Stimulated activated effector memory CD8-positive, alpha-beta T cell treated with anti-CD3 and anti-CD28 coated beads, Interleukin-12 subunit alpha, Interleukin-12 subunit beta, amount 100 ng/mL, for 72 hours (primary cell): Measurements from ENCODE around the gene MFSD12.

Experiments used
- ATAC-seq: fragments of 150-1000 bp; cut with Tn5 transposase; 2 replicates; pipeline ENCODE4 v1.10.0; 2021
- DNase-seq, 2 donors: peaks; one replicate each; pipeline ENCODE4 v3.0.0; 2021 to 2022; ENCODE audit warnings: low spot score in 2 of 2
- H3K27ac Mint-ChIP-seq: one replicate; pipeline ENCODE4 v1.8.0; 2022; ENCODE audit warnings: mild to moderate bottlenecking, mixed read lengths
- H3K36me3 Mint-ChIP-seq: one replicate; pipeline ENCODE4 v1.8.0; 2022; ENCODE audit warnings: mild to moderate bottlenecking, mixed read lengths
- H3K4me1 Mint-ChIP-seq: one replicate; pipeline ENCODE4 v1.8.0; 2022; ENCODE audit warnings: mixed read lengths
- H3K4me3 Mint-ChIP-seq: one replicate; pipeline ENCODE4 v1.8.0; 2022; ENCODE audit warnings: mild to moderate bottlenecking, mixed read lengths
- H3K9me3 Mint-ChIP-seq: one replicate; pipeline ENCODE4 v1.8.0; 2022; ENCODE audit warnings: mixed read lengths

The MFSD12 gene

DNA sequence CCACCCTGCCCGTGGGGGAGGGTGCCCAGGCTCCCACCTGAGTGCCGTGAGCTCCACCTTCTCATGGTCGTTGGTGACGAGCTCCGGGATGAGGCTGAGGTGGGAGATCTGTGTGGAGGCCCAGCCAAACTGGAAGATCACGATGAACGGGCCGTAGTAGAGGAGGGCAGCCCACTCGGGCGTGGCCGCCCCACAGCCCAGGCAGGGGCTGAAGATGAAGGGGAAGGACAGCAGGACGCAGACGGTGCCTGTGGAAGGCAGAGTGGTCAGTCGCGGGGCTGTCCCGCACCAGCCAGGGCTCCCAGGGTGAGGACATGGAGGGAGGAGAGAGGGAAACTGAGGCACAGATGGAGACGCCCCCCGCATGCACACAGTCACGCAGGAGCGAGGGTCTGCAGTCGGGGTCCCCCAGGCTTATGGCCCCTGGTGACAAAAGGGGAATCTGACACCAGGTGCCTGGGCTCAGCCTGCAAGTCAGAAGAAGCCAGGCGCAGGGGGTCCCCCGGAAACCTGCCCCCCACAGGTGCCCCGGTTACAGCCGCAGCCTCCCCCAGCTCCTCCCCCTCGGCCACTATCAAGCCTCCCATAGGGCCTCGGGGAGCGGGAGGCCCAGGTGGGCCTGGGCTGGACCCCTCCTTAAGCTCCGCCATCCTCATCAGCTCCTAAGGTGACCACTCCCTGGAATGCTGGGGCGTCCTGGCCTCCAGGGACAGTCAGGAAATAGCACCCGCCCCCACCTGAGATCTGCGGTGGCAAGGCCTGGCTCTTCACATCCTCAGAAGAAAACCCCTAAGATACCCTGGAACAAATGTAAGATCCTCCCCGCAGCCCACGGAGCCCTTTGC lies 6.2 kb downstream of the MFSD12 start:
- no peaks in the 10 kb centered on the region for H3K9me3 Mint-ChIP-seq
- H3K4me3 Mint-ChIP-seq, result no peak overlapping the region
- H3K36me3 Mint-ChIP-seq, result peaks cover 21% of the 10 kb centered on the region
- peaks cover 40% of the 10 kb centered on the region for H3K4me1 Mint-ChIP-seq
- peak overlapping the region; percentile 80 for H3K27ac Mint-ChIP-seq
- ATAC-seq, result no peak
- no peak for DNase-seq

- peaks cover 39% of the 10 kb centered on the region for H3K4me1 Mint-ChIP-seq
- no peak overlapping the region for H3K27ac Mint-ChIP-seq
- H3K4me3 Mint-ChIP-seq, result no peak overlapping the region
- DNase-seq, result no peak
- ATAC-seq, result no peak
- H3K9me3 Mint-ChIP-seq, result no peaks in the 10 kb centered on the region
- peaks cover 26% of the 10 kb centered on the region for H3K36me3 Mint-ChIP-seq
Observed at GRCh38 chr19:3549816-3550215, 7.6 kb downstream of the MFSD12 start.

GRCh38 chr19:3548606-3549005 lies 8.8 kb downstream of the MFSD12 start:
- Mint-ChIP-seq H3K9me3 (no peaks in the 10 kb centered on the region), H3K4me3 (no peak overlapping the region)
- no peak for DNase-seq

DNA sequence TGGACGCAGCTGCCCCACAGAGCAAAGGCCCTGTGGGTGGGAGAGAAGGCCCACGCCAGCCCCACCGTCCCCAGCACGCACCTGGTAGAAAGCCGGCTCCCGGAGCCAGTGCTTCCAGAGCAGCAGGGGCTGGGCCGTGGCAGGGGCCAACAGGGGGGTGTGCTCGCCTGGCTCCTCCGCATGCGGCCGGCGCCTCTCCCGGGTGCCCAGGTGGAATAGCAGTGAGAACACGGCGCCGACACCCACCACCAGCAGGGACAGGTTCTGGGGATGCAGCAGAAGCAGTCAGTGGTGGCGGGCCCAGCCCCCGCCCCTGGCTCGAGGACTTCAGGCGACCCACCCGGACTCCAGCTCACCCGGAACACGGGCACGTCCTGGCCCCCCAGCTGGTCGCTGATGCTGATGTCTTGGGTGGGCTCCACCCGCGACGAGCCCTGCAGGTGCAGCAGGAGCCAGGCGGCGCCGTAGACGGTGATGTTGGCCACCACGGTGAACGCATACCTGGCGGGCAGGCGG lies 9.6 kb downstream of the MFSD12 start:
- peaks cover 28% of the 10 kb centered on the region for H3K4me1 Mint-ChIP-seq
- H3K27ac Mint-ChIP-seq, result no peak overlapping the region
- ATAC-seq (no peak), DNase-seq (no peak)
- H3K9me3 Mint-ChIP-seq, result no peaks in the 10 kb centered on the region
- no peak overlapping the region for H3K4me3 Mint-ChIP-seq
- peaks cover 28% of the 10 kb centered on the region for H3K36me3 Mint-ChIP-seq

More at GRCh38 chr19:3548606-3549005, 8.8 kb downstream of the MFSD12 start:
- peaks cover 28% of the 10 kb centered on the region for H3K36me3 Mint-ChIP-seq
- no peak overlapping the region for H3K27ac Mint-ChIP-seq
- ATAC-seq, result no peak
- peaks cover 33% of the 10 kb centered on the region for H3K4me1 Mint-ChIP-seq

GRCh38 chr19:3547301-3547731 lies 10.1 kb downstream of the MFSD12 start:
- ATAC-seq (peak; percentile 27), DNase-seq (peak in 1 of 2 donors; percentile 40)
- peaks cover 28% of the 10 kb centered on the region for H3K36me3 Mint-ChIP-seq
- no peak overlapping the region for H3K27ac Mint-ChIP-seq
- peaks cover 25% of the 10 kb centered on the region for H3K4me1 Mint-ChIP-seq
- no peaks in the 10 kb centered on the region for H3K9me3 Mint-ChIP-seq
- no peak overlapping the region for H3K4me3 Mint-ChIP-seq

DNA sequence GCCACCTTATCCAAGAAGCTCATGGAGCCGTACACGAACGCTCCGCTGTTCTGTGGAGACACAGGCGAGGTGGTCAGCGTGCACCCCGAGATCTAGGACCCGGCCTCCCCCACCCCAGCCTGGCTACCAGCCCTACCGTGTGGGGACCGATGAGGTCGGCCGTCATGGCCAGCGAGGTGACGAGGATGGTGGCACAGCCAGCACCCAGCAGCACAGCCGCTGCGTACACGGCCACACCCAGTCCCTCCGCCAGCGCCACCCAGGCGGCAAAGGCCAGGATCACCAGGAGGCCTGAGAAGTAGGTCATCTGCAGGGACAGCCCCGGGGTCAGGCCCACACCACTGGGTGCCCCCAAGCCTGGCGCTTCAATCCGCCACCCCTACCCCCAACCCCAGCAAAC lies 11.3 kb downstream of the MFSD12 start:
- DNase-seq (no peak), ATAC-seq (no peak)
- Mint-ChIP-seq H3K36me3 (peaks cover 27% of the 10 kb centered on the region), H3K4me3 (no peak overlapping the region), H3K27ac (peak overlapping the region; percentile 89), H3K4me1 (peaks cover 19% of the 10 kb centered on the region), H3K9me3 (no peaks in the 10 kb centered on the region)

DNA sequence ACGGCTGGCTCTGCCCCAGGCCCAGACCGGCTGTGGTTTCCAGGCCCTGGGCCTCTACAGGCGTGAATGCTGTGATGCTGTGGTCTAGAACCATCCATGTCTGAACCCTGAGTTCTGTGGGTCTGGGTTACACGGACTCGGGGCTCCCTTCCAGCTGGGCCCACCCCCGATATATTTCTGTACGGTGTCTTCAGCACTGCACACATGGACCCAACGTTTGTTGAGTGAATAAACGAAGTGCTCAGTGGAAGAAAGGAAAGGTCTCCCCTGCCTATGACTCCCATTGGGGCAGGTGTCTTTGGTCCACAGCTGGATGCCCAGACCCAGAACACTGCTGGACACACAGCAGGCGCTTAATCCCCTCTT lies 11.7 kb downstream of the MFSD12 start:
- Mint-ChIP-seq H3K4me1 (peaks cover 15% of the 10 kb centered on the region), H3K27ac (peak overlapping the region; percentile 89), H3K36me3 (peaks cover 22% of the 10 kb centered on the region), H3K4me3 (no peak overlapping the region), H3K9me3 (no peaks in the 10 kb centered on the region)
- ATAC-seq (no peak), DNase-seq (no peak)

- peak; percentile 80 for ATAC-seq
- Mint-ChIP-seq H3K4me3 (no peak overlapping the region), H3K27ac (peak overlapping the region; percentile 89), H3K9me3 (no peaks in the 10 kb centered on the region), H3K36me3 (peaks cover 21% of the 10 kb centered on the region), H3K4me1 (peaks cover 14% of the 10 kb centered on the region)
- DNase-seq, result peak; percentile 93 to 94
Observed at GRCh38 chr19:3544742-3545668, 12.4 kb downstream of the MFSD12 start.

DNA sequence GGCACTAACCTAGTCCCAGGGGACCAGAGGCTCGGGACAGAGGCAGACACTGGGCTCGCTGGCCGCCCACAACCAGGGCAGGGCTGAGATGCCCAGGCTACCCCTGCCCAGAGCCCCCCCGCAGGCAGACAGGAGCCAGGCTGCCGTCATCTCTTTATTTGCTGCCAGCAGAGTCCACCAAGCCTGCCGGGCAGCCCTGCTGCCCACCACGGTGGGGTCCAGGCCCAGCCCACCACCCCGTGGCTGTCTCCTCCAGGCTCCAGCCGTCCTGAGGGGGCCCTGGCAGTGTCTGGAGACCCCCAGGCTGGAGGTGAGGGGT lies 13.4 kb downstream of the MFSD12 start:
- Mint-ChIP-seq H3K4me1 (peaks cover 14% of the 10 kb centered on the region), H3K9me3 (no peaks in the 10 kb centered on the region), H3K27ac (no peak overlapping the region), H3K4me3 (no peak overlapping the region), H3K36me3 (peaks cover 30% of the 10 kb centered on the region)
- DNase-seq (no peak), ATAC-seq (no peak)

GRCh38 chr19:3543150-3544057 lies 14.0 kb downstream of the MFSD12 start:
- Mint-ChIP-seq H3K36me3 (peaks cover 27% of the 10 kb centered on the region), H3K27ac (no peak overlapping the region), H3K4me1 (peaks cover 14% of the 10 kb centered on the region), H3K4me3 (no peak overlapping the region), H3K9me3 (no peaks in the 10 kb centered on the region)
- no peak for DNase-seq
- no peak for ATAC-seq

GRCh38 chr19:3539756-3540118 lies 17.6 kb downstream of the MFSD12 start:
- Mint-ChIP-seq H3K4me1 (peaks cover 5% of the 10 kb centered on the region), H3K36me3 (peaks cover 49% of the 10 kb centered on the region), H3K9me3 (no peaks in the 10 kb centered on the region), H3K4me3 (no peak overlapping the region), H3K27ac (no peak overlapping the region)
- ATAC-seq, result no peak
- no peak for DNase-seq

DNA sequence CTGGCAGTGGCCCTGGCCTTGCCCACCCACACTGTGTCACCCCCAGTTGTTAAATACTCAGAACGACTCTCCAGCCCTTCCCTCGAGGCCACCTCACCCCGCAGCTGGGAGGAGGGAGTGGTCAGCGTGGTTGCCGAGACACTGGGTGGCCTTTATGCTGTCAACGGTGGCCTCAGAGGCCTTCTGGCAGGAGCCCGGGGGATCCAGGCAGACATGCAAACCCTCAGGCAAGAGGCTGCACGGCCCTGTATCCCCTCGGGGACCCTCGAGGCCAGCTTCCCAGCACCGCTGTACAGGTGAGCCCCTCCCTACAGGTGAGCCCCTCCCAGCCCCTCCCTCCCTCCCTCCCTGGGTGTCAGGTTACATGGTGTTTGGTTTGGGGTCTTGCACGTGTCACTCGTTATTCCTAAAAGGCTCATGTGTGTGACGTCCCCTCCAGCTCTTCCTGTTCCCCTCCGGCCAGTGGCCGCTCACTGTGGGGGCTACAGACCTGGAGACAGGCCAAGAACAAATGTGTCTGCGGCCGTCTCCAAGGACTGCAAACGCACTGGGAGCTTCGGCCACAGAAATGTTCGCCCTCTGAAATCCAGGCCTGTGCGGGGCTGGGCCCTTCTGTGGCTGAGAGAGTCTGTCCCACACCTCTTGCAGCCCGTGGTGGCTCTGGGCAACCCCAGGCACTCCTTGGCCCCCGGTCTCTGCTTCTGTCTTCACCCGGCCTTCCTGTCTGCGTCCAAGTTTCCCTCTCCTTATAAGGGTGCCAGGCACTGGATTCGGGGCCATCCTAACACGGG lies 18.2 kb downstream of the MFSD12 start, which contains the start of gene TEKTIP1:
TSS of gene TEKTIP1 (plus strand) at position 210 of the 791 bp plus-strand sequence. CDS start at position 214, 4 bp downstream.
- no peak for DNase-seq
- no peak for ATAC-seq
- Mint-ChIP-seq H3K4me3 (no peak within 1 kb of the TSS), H3K4me1 (peaks cover 8% of the 10 kb centered on the region), H3K9me3 (no peaks in the 10 kb centered on the region), H3K27ac (peak within 1 kb of the TSS; percentile 78), H3K36me3 (peaks cover 53% of the 10 kb centered on the region)

DNA sequence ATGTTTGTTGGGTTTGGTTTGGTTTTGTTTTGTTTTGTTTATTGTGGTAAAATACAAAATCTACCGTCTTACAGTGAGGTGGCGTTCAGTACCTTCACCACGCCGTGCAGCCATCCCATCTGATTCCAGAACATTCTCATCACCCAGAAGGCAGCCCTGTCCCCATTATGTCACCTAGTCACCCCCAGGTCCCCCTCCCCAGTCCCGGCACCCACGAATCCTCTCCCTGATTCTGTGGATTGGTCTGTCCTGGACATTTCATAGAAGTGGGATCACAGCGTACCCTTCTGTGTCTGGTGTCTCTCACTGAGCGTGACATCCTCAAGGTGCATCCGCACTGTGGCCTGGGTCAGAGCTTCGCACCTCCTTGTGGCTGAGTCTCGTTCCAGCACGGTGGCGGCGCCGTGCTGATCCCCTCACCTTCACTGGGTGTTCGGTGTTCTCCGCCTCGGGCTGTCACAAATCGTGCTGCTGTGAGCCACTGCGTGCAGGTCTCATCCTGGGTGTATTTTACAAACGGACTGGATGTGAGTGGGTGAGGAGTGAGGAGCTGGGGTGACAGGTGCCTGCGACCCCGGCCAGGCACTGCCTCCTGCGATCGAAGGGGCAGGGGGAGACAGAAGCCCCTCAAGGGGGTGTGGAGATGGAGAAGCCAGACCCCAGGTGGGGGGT lies 19.0 kb downstream of the MFSD12 start:
- Mint-ChIP-seq H3K9me3 (no peaks in the 10 kb centered on the region), H3K4me1 (peaks cover 8% of the 10 kb centered on the region), H3K36me3 (peaks cover 61% of the 10 kb centered on the region), H3K27ac (peak overlapping the region; percentile 78), H3K4me3 (no peak overlapping the region)
- ATAC-seq, result no peak
- DNase-seq, result no peak
